HepG2 (cell line): ENCODE results near the gene FGF19. TPM values are rescaled to one million over a fixed set of nuclear protein-coding genes. Genes with fewer than 3 reads are reported as not detected.

Source experiments
- ATM ChIP-seq: fragments of 450-650 bp; IDR thresholded peaks from 2 replicates; pipeline ENCODE4 v1.7.1; 2017; ENCODE audit warnings: mild to moderate bottlenecking, borderline replicate concordance
- GATA4 ChIP-seq: sonication (generic); IDR thresholded peaks from 2 replicates; pipeline ENCODE4 v1.6.1; 2016; ENCODE audit warnings: antibody characterized with exemption, low read depth, borderline replicate concordance
- HIC2 ChIP-seq: sonication (generic); formaldehyde crosslinking; IDR thresholded peaks from 2 replicates; pipeline ENCODE4 v1.9.0; 2022; ENCODE audit warnings: low read depth, missing genetic modification reagents
- HOMEZ ChIP-seq: IDR thresholded peaks from 2 replicates; pipeline ENCODE4 v1.6.1; 2016; ENCODE audit warnings: low read depth
- HOXA7 ChIP-seq: sonication (generic); formaldehyde crosslinking; IDR thresholded peaks from 2 replicates; pipeline ENCODE4 v1.8.1; 2022; ENCODE audit warnings: mild to moderate bottlenecking, missing genetic modification reagents, moderate library complexity
- IRF9 ChIP-seq: sonication (generic); formaldehyde crosslinking; IDR thresholded peaks from 2 replicates; pipeline ENCODE4 v1.8.0; 2022; ENCODE audit warnings: missing genetic modification reagents, mild to moderate bottlenecking, borderline replicate concordance
- JUND ChIP-seq: sonication (generic); formaldehyde crosslinking; IDR thresholded peaks from 2 replicates; pipeline ENCODE4 v1.8.0; 2022; ENCODE audit warnings: mild to moderate bottlenecking, missing genetic modification reagents
- NCOA5 ChIP-seq: sonication (generic); formaldehyde crosslinking; IDR thresholded peaks from 2 replicates; pipeline ENCODE4 v1.4.0; 2020; ENCODE audit warnings: missing genetic modification reagents
- PAX8 ChIP-seq: sonication (generic); formaldehyde crosslinking; IDR thresholded peaks from 2 replicates; pipeline ENCODE4 v1.8.0; 2022; ENCODE audit warnings: mild to moderate bottlenecking, missing genetic modification reagents, borderline replicate concordance
- PBX3 ChIP-seq: sonication (generic); formaldehyde crosslinking; IDR thresholded peaks from 2 replicates; pipeline ENCODE4 v1.8.1; 2023; ENCODE audit warnings: missing genetic modification reagents, inconsistent platforms, borderline replicate concordance
- RARG ChIP-seq: sonication (generic); formaldehyde crosslinking; IDR thresholded peaks from 2 replicates; pipeline ENCODE4 v1.4.0; 2020; ENCODE audit warnings: low read depth, mild to moderate bottlenecking, missing genetic modification reagents
- RXRB ChIP-seq: IDR thresholded peaks from 2 replicates; pipeline ENCODE4 v1.6.1; 2016; ENCODE audit warnings: borderline replicate concordance, missing genetic modification reagents, missing compliant biosample characterization
- SP1 ChIP-seq, 2 experiments: fragments of 450-650 bp in 1 of 2; sonication (generic) in 1 of 2; formaldehyde crosslinking in 1 of 2; IDR thresholded peaks; 2 replicates each; pipeline versions ENCODE4 v1.4.0 to v1.6.1; 2016 to 2020; ENCODE audit warnings: missing genetic modification reagents in 1 of 2
- TFDP2 ChIP-seq: sonication (generic); formaldehyde crosslinking; IDR thresholded peaks from 2 replicates; pipeline ENCODE4 v1.4.0; 2020; ENCODE audit warnings: missing genetic modification reagents
- ZFP62 ChIP-seq: sonication (generic); formaldehyde crosslinking; IDR thresholded peaks from 2 replicates; pipeline ENCODE4 v1.4.0; 2020; ENCODE audit warnings: missing genetic modification reagents
- ZFP91 ChIP-seq: sonication (generic); formaldehyde crosslinking; IDR thresholded peaks from 2 replicates; pipeline ENCODE4 v1.9.0; 2022; ENCODE audit warnings: missing genetic modification reagents, mild to moderate bottlenecking, borderline replicate concordance
- ZNF772 ChIP-seq: sonication (generic); formaldehyde crosslinking; IDR thresholded peaks from 2 replicates; pipeline ENCODE4 v1.5.0; 2020; ENCODE audit warnings: mild to moderate bottlenecking, missing genetic modification reagents
- polyA plus RNA-seq, 8 experiments: library from polyadenylated mRNA; depleted of rRNA in 3 of 8; stranded (reverse) in 7 of 8; unstranded in 1 of 8; fragments of >200 nt; fragmentation: Illumina TruSeq in 4 of 8; extraction: Trizol in 4 of 8; gene quantifications; 2 replicates each; pipeline versions ENCODE4 v1.2.1 to v1.2.3, GENCODE V29; 2011 to 2016; ENCODE audit warnings: low read depth in 4 of 8, missing spikeins in 1 of 8, mixed read lengths in 1 of 8; ENCODE audit not compliant: insufficient read depth in 1 of 8
- total RNA-seq, 5 experiments: library from RNA; depleted of rRNA; stranded (reverse); fragments of >200 nt; fragmentation: Illumina TruSeq; extraction: Trizol; gene quantifications; 2 replicates each; pipeline ENCODE4 v1.2.3, GENCODE V29; 2016; ENCODE audit warnings: low read depth in 1 of 5

FGF19 gene
- total and polyA plus RNA-seq, 2 of the 13 experiments (the other 11 are each of a cell fraction or from before 2014, with no cell fraction given) = 0.07 TPM; not detected in 1

GRCh38 chr11:69654660-69655478 is 49.0 kb downstream of the FGF19 start (continued):
- no peak for TF ChIP-seq NCOA5 (CRISPR knock-in tag)
- TF ChIP-seq GATA4 = no peak
- no peak for TF ChIP-seq RARG
- TF ChIP-seq ZNF772 (CRISPR knock-in tag) = peak; percentile 65
- TF ChIP-seq HIC2 = peak; percentile 60; the same call in 1 of the 2 replicates
- TF ChIP-seq JUND = peak; percentile 94
- TF ChIP-seq TFDP2 (CRISPR knock-in tag) = peak; percentile 41; the same call in 1 of the 2 replicates
- TF ChIP-seq PAX8 (CRISPR knock-in tag) = no peak
- no peak for TF ChIP-seq ATM
- TF ChIP-seq RXRB (CRISPR knock-in tag) = peak; percentile 72
- TF ChIP-seq ZFP91 = peak; percentile 76; the same call in 1 of the 2 replicates
- TF ChIP-seq PBX3 = no peak
- TF ChIP-seq IRF9 (CRISPR knock-in tag) = no peak; the same call in 1 of the 2 replicates
- peak; percentile 27; the same call in 1 of the 2 replicates for TF ChIP-seq HOMEZ (CRISPR knock-in tag)
- no peak for TF ChIP-seq HOXA7 (CRISPR knock-in tag)
- no peak for TF ChIP-seq ZFP62 (CRISPR knock-in tag)
- no peak for TF ChIP-seq SP1 (IDR thresholded peaks at IDR 0.05)
- no peak for TF ChIP-seq SP1 (CRISPR knock-in tag; IDR thresholded peaks at IDR 0.05)
